GM18508 (cell line): ENCODE results near the gene KCNQ2.
"Not testable (repeated sequence)": the region's sequence is repeated elsewhere in the genome, so short reads cannot be mapped to it uniquely, and the experiment has no call there.

Experiments
- ATAC-seq: cut with Tn5 transposase; IDR thresholded peaks from one replicate; pipeline ENCODE4 v1.9.1; 2021; ENCODE audit warnings: moderate number of reproducible peaks; ENCODE audit not compliant: insufficient read depth, unreplicated experiment

The KCNQ2 gene

GRCh38 chr20:63471981-63472831 lies at the start of gene KCNQ2:
KCNQ2 (minus strand) TSS chr20:63472655; CDS start chr20:63472463, 192 bp downstream.
- ATAC-seq, result no peak

GRCh38 chr20:63521602-63522001 lies 49.1 kb upstream of the KCNQ2 start:
- ATAC-seq, result no peak

GRCh38 chr20:63520934-63521601 lies 48.6 kb upstream of the KCNQ2 start:
- no peak for ATAC-seq

- no peak for ATAC-seq
Measured at GRCh38 chr20:63520504-63520933, 48.1 kb upstream of the KCNQ2 start, which contains the start of gene PPDPF. PPDPF (plus strand) TSS chr20:63520765; CDS start chr20:63521309, 544 bp downstream.

- no peak for ATAC-seq
Measured at GRCh38 chr20:63519668-63520503, 47.4 kb upstream of the KCNQ2 start.

- no peak for ATAC-seq
Measured at GRCh38 chr20:63518946-63519667, 46.7 kb upstream of the KCNQ2 start.

DNA sequence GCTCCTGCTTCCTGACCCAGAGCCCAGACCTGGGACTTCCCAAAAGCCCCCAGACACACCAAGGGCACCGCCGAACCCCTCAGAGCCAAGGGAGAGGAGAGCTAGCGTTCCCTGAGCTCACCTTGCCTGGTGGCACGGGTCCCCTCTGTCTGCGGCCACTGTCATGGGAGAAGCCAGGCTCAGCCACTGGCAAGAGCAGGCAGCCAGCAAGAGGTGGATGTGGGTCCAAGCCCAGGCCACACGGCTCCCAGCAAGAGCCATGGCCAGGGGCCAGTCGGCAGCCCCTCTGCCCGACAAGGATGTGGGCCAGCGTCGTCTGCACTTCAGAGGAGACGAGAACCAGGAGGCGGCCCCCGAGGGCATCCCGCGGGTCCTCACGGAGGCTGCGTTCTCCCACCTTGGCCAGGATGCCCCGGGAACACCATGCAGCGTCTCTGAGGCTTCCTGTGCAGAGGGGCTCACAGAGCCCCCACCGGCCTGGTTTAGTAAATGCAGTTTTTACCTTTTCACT lies 46.0 kb upstream of the KCNQ2 start:
- ATAC-seq, result no peak

- no peak for ATAC-seq
Measured at GRCh38 chr20:63517376-63518309, 45.2 kb upstream of the KCNQ2 start.

DNA sequence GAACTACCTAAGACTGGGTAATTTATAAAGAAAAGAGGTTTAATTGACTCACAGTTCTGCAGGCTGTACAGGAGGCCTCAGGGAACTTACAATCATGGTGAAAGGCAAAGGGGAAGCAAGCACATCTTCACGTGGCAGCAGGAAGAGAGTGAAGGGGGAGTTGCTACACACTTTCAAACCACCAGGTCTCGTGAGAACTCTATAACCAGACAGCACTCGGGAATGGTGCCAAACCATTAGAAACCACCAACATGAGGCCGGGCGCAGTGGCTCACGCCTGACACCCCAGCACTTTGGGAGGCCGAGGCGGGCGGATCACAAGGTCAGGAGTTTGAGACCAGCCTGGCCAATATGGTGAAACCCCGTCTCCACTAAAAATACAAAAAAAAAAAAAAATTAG lies 42.1 kb upstream of the KCNQ2 start:
- not testable (repeated sequence) for ATAC-seq

GRCh38 chr20:63513207-63513606 lies 40.8 kb upstream of the KCNQ2 start:
- no peak for ATAC-seq

DNA sequence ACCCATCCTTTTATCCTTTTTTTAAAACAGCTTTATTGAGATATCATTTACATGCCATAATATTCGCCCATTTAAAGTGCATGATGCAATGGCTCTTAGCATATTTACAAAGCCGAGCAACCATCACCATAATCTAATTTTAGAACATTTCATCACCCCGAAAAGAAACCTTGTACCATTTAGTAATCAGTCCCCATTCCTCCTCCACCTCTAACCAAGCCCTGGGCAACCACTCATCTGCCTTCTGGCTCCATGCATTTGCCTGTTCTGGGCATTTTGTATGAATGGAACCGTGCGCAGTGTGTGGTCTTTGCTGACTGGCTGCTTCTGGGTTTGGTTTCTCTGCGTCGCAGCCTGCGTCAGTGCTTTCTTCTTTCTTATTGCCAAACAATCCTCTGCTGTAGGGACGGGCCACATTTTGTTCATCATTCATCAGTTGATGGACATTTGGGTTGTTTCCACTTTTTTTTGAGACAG lies 36.7 kb upstream of the KCNQ2 start:
- ATAC-seq, result no peak

- no peak for ATAC-seq
Measured at GRCh38 chr20:63508072-63508768, 35.8 kb upstream of the KCNQ2 start.

DNA sequence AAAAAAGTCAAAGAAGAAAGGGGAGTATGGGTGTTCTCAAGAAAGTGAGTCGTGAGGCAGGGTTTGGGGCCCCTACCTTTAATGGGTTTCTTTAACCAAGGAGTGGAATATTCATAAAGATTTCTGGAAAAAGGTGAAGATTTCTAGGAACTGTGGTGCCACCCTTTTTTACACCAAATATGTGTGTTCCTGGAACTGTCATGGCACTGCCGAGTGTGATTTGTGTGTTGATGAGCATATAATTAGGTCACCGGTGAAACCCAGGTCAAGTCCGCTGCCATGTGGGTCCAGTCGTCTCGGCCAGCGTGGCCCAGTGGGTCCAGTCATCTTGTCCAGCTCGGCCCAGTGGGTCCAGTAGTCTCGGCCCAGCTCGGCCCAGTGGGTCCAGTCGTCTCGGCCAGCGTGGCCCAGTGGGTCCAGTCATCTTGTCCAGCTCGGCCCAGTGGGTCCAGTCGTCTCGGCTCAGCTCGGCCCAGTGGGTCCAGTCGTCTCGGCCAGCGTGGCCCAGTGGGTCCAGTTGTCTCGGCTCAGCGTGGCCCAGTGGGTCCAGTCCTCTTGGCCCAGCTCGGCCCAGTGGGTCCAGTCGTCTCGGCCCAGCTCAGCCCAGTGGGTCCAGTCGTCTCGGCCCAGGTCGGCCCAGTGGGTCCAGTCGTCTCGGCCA lies 34.8 kb upstream of the KCNQ2 start:
- ATAC-seq, result no peak

DNA sequence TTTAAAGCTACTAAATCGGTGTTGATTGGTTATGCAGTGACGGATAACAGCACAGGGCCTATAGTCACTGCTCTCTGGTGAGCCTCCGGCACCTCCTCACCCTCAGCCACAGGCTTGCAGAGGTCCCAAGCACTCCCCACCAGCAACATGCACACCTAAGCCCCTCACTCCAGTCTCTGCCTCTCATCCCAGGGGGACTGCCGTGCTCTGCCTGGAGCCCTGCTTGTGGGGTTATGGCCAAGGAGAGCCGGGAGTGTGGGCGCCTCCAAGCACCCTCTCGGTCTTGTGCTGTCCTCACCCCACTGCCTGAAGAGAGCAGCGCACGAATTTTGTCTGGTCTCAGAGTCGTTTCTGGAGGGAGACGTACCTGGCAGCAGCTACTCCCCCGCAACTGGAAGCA lies 33.3 kb upstream of the KCNQ2 start:
- ATAC-seq, result no peak

GRCh38 chr20:63505281-63505680 lies 32.8 kb upstream of the KCNQ2 start:
- ATAC-seq, result no peak

GRCh38 chr20:63504642-63505041 lies 32.2 kb upstream of the KCNQ2 start:
- no peak for ATAC-seq

DNA sequence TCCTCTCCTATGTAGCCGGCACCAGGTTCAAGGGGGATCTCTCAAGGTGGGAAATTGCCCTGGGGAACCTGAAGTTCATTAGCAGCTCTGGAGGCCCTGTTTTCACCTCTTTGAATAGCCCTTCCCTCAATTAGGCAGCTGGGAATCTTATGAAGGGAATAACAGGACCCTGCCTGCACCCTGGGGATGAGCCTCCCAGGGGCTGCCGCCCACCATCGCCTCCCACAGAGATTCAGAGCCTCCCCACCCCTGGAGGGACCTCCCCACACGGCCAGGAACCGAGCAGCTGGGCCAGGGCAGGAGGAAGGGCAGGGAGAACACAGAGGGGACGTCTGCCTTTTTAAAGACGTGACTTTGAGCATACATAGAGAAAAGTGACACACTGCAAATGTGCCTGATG lies 31.1 kb upstream of the KCNQ2 start:
- ATAC-seq, result no peak
